B cell (primary cell): ENCODE results near the gene FUT7. TPM values are rescaled to one million over a fixed set of nuclear protein-coding genes. Genes with fewer than 3 reads are reported as not detected.

ENCODE experiments used
- ATAC-seq: fragments of 200-7000 bp; cut with Tn5 transposase; one replicate; pipeline ENCODE4 v1.10.0; 2021; ENCODE audit warnings: low read depth, mild to moderate bottlenecking, moderate number of reproducible peaks, moderate library complexity
- CTCF ChIA-PET: fragments of 350-600 bp; sonication (Branson Sonifier 250); formaldehyde crosslinking; loops from one replicate; lab custom pipeline; 2021; ENCODE audit warnings: antibody characterized with exemption, inconsistent platforms; lab: Charles Lee
- POLR2A ChIA-PET: fragments of 350-600 bp; sonication (Branson Sonifier 250); formaldehyde crosslinking; loops from one replicate; lab custom pipeline; 2021; ENCODE audit warnings: antibody characterized with exemption; lab: Charles Lee
- DNase-seq: peaks from one replicate; pipeline ENCODE4 v3.0.0; 2013
- H2AFZ ChIP-seq: 2 replicates; pipeline ENCODE4 v1.6.1; 2012; ENCODE audit warnings: mild to moderate bottlenecking, low read depth, low read length; ENCODE audit not compliant: insufficient read depth, poor library complexity, severe bottlenecking
- H3K27ac ChIP-seq, 2 donors: 1 replicate in 1 of 2; 2 replicates in 1 of 2; pipeline ENCODE4 v1.5.1; 2012 to 2013; ENCODE audit warnings: low read length in 2 of 2, mild to moderate bottlenecking in 2 of 2, moderate library complexity in 1 of 2
- H3K27me3 ChIP-seq, 4 experiments: fragments of 200-600 bp in 1 of 4; sonication (generic) in 1 of 4; replicated peaks in 1 of 4; 1 replicate in 2 of 4; 2 replicates in 2 of 4; pipeline versions ENCODE4 v1.6.1 to v1.7.0; 2013 to 2016; ENCODE audit warnings: low read length in 3 of 4, mild to moderate bottlenecking in 2 of 4, mixed read lengths in 1 of 4, moderate library complexity in 1 of 4; ENCODE audit not compliant: insufficient read depth in 4 of 4, control insufficient read depth in 3 of 4; ENCODE audit errors: control extremely low read depth in 1 of 4
- H3K36me3 ChIP-seq, 2 experiments: replicated peaks in 1 of 2; 1 replicate in 1 of 2; 2 replicates in 1 of 2; pipeline versions ENCODE4 v1.6.1 to v1.7.1; 2013; ENCODE audit warnings: low read length in 1 of 2; ENCODE audit not compliant: insufficient read depth in 2 of 2, control insufficient read depth in 1 of 2; ENCODE audit errors: control extremely low read depth in 1 of 2, extremely low read depth in 1 of 2
- H3K4me1 ChIP-seq, 2 donors: fragments of 200-600 bp in 1 of 2; sonication (generic) in 1 of 2; 1 replicate in 1 of 2; 2 replicates in 1 of 2; pipeline versions ENCODE4 v1.5.1 to v1.6.1; 2013 to 2017; ENCODE audit warnings: low read length in 2 of 2; ENCODE audit not compliant: control insufficient read depth in 2 of 2, insufficient read depth in 2 of 2
- H3K4me2 ChIP-seq: replicated peaks from 2 replicates; pipeline ENCODE3; 2012; ENCODE audit warnings: mild to moderate bottlenecking, low read depth, low read length; ENCODE audit not compliant: poor library complexity, severe bottlenecking
- H3K4me3 ChIP-seq, 5 experiments: fragments of 200-600 bp in 1 of 5; sonication (generic) in 1 of 5; 1 replicate in 3 of 5; 2 replicates in 2 of 5; pipeline versions ENCODE4 v1.5.1 to v1.7.0; 2011 to 2016; ENCODE audit warnings: low read length in 4 of 5, mild to moderate bottlenecking in 4 of 5, low read depth in 2 of 5, control low read depth in 1 of 5, moderate library complexity in 1 of 5; ENCODE audit not compliant: insufficient read depth in 1 of 5; ENCODE audit errors: control extremely low read depth in 1 of 5, extremely low read depth in 1 of 5
- H3K79me2 ChIP-seq: fragments of 200-600 bp; sonication (generic); one replicate; pipeline ENCODE4 v1.6.0; 2016; ENCODE audit warnings: low read length; ENCODE audit not compliant: control insufficient read depth, insufficient read depth
- H3K9ac ChIP-seq: fragments of 200-600 bp; sonication (generic); 2 replicates; pipeline ENCODE4 v1.6.1; 2017; ENCODE audit warnings: mild to moderate bottlenecking, low read length, moderate library complexity
- H3K9me3 ChIP-seq, 3 donors: one replicate each; pipeline versions ENCODE4 v1.6.1 to v1.7.1; 2013; ENCODE audit warnings: low read length in 2 of 3; ENCODE audit not compliant: control insufficient read depth in 2 of 3, insufficient read depth in 1 of 3; ENCODE audit errors: control extremely low read depth in 1 of 3
- H4K20me1 ChIP-seq: 2 replicates; pipeline ENCODE4 v1.6.0; 2012; ENCODE audit warnings: mild to moderate bottlenecking, low read length; ENCODE audit not compliant: insufficient read depth, control insufficient read depth, poor library complexity, severe bottlenecking
- H3K27ac Mint-ChIP-seq: one replicate; pipeline ENCODE4 v1.8.0; 2021; ENCODE audit warnings: mixed read lengths
- H3K27me3 Mint-ChIP-seq: one replicate; pipeline ENCODE4 v1.8.0; 2021; ENCODE audit warnings: mixed read lengths
- H3K4me1 Mint-ChIP-seq: one replicate; pipeline ENCODE4 v1.8.0; 2021; ENCODE audit warnings: mixed read lengths
- H3K4me3 Mint-ChIP-seq: one replicate; pipeline ENCODE4 v1.8.0; 2021; ENCODE audit warnings: mixed read lengths
- H3K9me3 Mint-ChIP-seq: one replicate; pipeline ENCODE4 v1.8.0; 2022; ENCODE audit warnings: mixed read lengths; ENCODE audit not compliant: insufficient read depth
- CTCF ChIP-seq: fragments of 200-600 bp; IDR thresholded peaks from one replicate; pipeline ENCODE4 v1.8.0; 2022; ENCODE audit warnings: antibody characterized with exemption, mild to moderate bottlenecking
- EZH2 ChIP-seq: IDR thresholded peaks from 2 replicates; pipeline ENCODE4 v1.6.1; 2012; ENCODE audit warnings: borderline replicate concordance, low read depth, mild to moderate bottlenecking, moderate library complexity, low read length; ENCODE audit not compliant: insufficient read depth, poor library complexity, severe bottlenecking
- WGBS: methylation state at CpG from one replicate; pipeline ENCODE4 v1.1.5; 2013; ENCODE audit warnings: missing lambda C conversion rate; ENCODE audit not compliant: insufficient coverage; 5-methylcytosine and 5-hydroxymethylcytosine counted together
- intact Hi-C: fragments of 100-400 bp; cut with micrococcal nuclease; formaldehyde crosslinking; loops from one replicate; pipeline ENCODE4 v1.10.0; 2022
- polyA plus RNA-seq: library from polyadenylated mRNA; depleted of rRNA; stranded (reverse); fragments of >200 nt; gene quantifications from 2 replicates; pipeline ENCODE4 v1.2.3, GENCODE V29; 2012
- total RNA-seq, 2 donors: library from RNA; stranded (reverse); fragments of 120-200 nt in 1 of 2; gene quantifications; 1 replicate in 1 of 2; 2 replicates in 1 of 2; pipeline versions ENCODE4 v1.2.3 to v1.2.4, GENCODE V29; 2013 to 2022

FUT7 gene
- total and polyA plus RNA-seq, 2 donors (not counting 1 experiment from before 2014, with no cell fraction given) = 7.3 to 8.2 TPM

- Mint-ChIP-seq H3K4me3 (no peak overlapping the region), H3K27ac (peak overlapping the region; percentile 46), H3K4me1 (peaks cover 8% of the 10 kb centered on the region), H3K27me3 (peaks cover 6% of the 10 kb centered on the region), H3K9me3 (no peaks in the 10 kb centered on the region)
- H3K9ac ChIP-seq = no peak overlapping the region
- H3K4me2 ChIP-seq = no peak overlapping the region
- no peaks in the 10 kb centered on the region for H3K36me3 ChIP-seq
- ChIA-PET CTCF (interaction anchor here (0.7 to 6.2 kb wide), 20 partner anchors 12 to 303 kb away, joined by 3 to 61 read pairs (median 3); partner anchors contain the start of genes NPDC1, RNF224, TUBB4B and UAP1L1), POLR2A (no interaction called here)
- H3K27ac ChIP-seq = no peak overlapping the region
- peak; percentile 32 for ATAC-seq
- peaks cover 5 to 19% of the 10 kb centered on the region in 2 donors for H3K4me1 ChIP-seq
- H3K27me3 ChIP-seq = peaks cover 0 to 11% (median under 1%) of the 10 kb centered on the region in 4 experiments
- no peaks in the 10 kb centered on the region for H3K79me2 ChIP-seq
- peaks cover 8% of the 10 kb centered on the region for H4K20me1 ChIP-seq
- no peak overlapping the region for H2AFZ ChIP-seq
- WGBS = 59% methylated on average over 54 of the region's 55 CpGs
- peaks cover 0 to 3% (median 0%) of the 10 kb centered on the region in 3 donors for H3K9me3 ChIP-seq
- no peak overlapping the region for H3K4me3 ChIP-seq
- peak; percentile 70 for DNase-seq
- intact Hi-C loops = no loop called here
- TF ChIP-seq EZH2 = no peak
- peak; percentile 86 for TF ChIP-seq CTCF
Measured at GRCh38 chr9:137064027-137064879, 32.4 kb upstream of the FUT7 start.
